Testis (tissue), 2 donors: ENCODE data around the gene GCNT1.
"Not testable (repeated sequence)": the region's sequence is repeated elsewhere in the genome, so short reads cannot be mapped to it uniquely, and the experiment has no call there.

Source experiments
- CTCF ChIP-seq, 3 experiments: fragments of 450-650 bp in 2 of 3; fragments of 200-600 bp in 1 of 3; sonication (generic) in 1 of 3; IDR thresholded peaks; one replicate each; pipeline ENCODE4 v1.5.1; 2016 to 2019; ENCODE audit warnings: antibody characterized with exemption in 3 of 3, mild to moderate bottlenecking in 2 of 3, moderate library complexity in 1 of 3
- POLR2A ChIP-seq: fragments of 450-650 bp; IDR thresholded peaks from one replicate; pipeline ENCODE4 v1.6.1; 2017; ENCODE audit warnings: antibody characterized with exemption, mild to moderate bottlenecking, moderate library complexity

DNA sequence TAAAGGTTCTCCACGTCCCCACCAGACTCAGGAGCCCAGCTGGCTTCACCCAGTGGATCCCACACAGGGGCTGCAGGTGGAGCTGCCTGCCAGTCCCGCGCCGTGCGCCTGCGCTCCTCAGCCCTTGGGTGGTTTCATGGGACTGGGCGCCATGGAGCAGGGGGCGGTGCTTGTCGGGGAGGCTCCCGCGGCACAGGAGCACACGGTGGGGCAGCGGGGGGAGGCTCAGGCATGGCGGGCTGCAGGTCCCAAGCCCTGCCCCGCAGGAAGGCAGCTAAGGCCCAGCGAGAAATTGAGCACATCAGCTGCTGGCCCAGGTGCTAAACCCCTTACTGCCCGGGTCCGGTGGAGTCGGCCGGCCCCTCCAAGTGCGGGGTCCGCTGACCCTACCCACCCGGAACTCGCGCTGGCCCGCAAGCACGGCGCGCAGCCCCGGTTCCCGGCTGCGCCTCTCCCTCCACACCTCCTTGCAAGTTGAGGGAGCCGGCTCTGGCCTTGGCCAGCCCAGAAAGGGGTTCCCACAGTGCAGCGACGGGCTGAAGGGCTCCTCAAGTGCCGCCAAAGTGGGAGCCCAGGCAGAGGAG, 64.7 kb downstream of the GCNT1 start:
- TF ChIP-seq CTCF (IDR thresholded peaks at IDR 0.05); POLR2A: not testable (repeated sequence)
